HG03571 (cell line): Measurements from ENCODE around the gene PTPN23.
"Not testable (repeated sequence)": the region's sequence is repeated elsewhere in the genome, so short reads cannot be mapped to it uniquely, and the experiment has no call there.

ENCODE experiments used
- ATAC-seq: cut with Tn5 transposase; IDR thresholded peaks from one replicate; pipeline ENCODE4 v1.9.1; 2021; ENCODE audit not compliant: unreplicated experiment

The PTPN23 gene

GRCh38 chr3:47367631-47368030 is 13.2 kb upstream of the PTPN23 start:
- ATAC-seq: no peak

GRCh38 chr3:47370020-47370419 is 10.8 kb upstream of the PTPN23 start:
- not testable (repeated sequence) for ATAC-seq

GRCh38 chr3:47370887-47371697 is 9.7 kb upstream of the PTPN23 start:
- ATAC-seq: no peak

GRCh38 chr3:47374587-47374986 is 6.2 kb upstream of the PTPN23 start:
- no peak for ATAC-seq

- no peak for ATAC-seq
Measured at GRCh38 chr3:47376393-47376792, 4.4 kb upstream of the PTPN23 start.

- no peak for ATAC-seq
Measured at GRCh38 chr3:47377186-47377585, 3.6 kb upstream of the PTPN23 start.

- ATAC-seq: no peak
Measured at GRCh38 chr3:47378869-47379268, 2.0 kb upstream of the PTPN23 start.

- no peak for ATAC-seq
Measured at GRCh38 chr3:47379411-47379899, 1.4 kb upstream of the PTPN23 start.

- peak; percentile 9 for ATAC-seq
Measured at GRCh38 chr3:47380026-47380600, 708 bp upstream of the PTPN23 start.

- peak; percentile 53 for ATAC-seq
Measured at GRCh38 chr3:47381317-47382157, 716 bp downstream of the PTPN23 start.

- ATAC-seq: no peak
Measured at GRCh38 chr3:47384425-47384824, 3.6 kb downstream of the PTPN23 start.

GRCh38 chr3:47385007-47385406 is 4.2 kb downstream of the PTPN23 start:
- ATAC-seq: no peak

GRCh38 chr3:47385796-47386195 is 5.0 kb downstream of the PTPN23 start:
- no peak for ATAC-seq

- no peak for ATAC-seq
Measured at GRCh38 chr3:47392933-47393332, 12.1 kb downstream of the PTPN23 start.

GRCh38 chr3:47394140-47394870 is 13.5 kb downstream of the PTPN23 start:
- no peak for ATAC-seq

- no peak for ATAC-seq
Measured at GRCh38 chr3:47394881-47395280, 14.1 kb downstream of the PTPN23 start.

- no peak for ATAC-seq
Measured at GRCh38 chr3:47398228-47398627, 17.4 kb downstream of the PTPN23 start.

GRCh38 chr3:47399016-47399415 is 18.2 kb downstream of the PTPN23 start:
- no peak for ATAC-seq

GRCh38 chr3:47399531-47400270 is 18.9 kb downstream of the PTPN23 start:
- ATAC-seq: no peak

GRCh38 chr3:47404431-47404876 is 23.6 kb downstream of the PTPN23 start:
- ATAC-seq: no peak
